Tibial nerve (tissue), 4 donors: ENCODE results near the gene MYO18B. TPM values are rescaled to one million over a fixed set of nuclear protein-coding genes. Genes with fewer than 3 reads are reported as not detected.
"Not testable (repeated sequence)": the region's sequence is repeated elsewhere in the genome, so short reads cannot be mapped to it uniquely, and the experiment has no call there.

ENCODE experiments used
- DNase-seq, 2 donors: peaks; one replicate each; pipeline ENCODE4 v3.0.0-alpha.2; 2019; ENCODE audit warnings: low spot score in 2 of 2
- H3K27ac ChIP-seq, 4 donors: fragments of 200-600 bp; sonication (generic) in 3 of 4; one replicate each; pipeline ENCODE4 v1.5.1; 2017 to 2019; ENCODE audit warnings: mild to moderate bottlenecking in 1 of 4
- H3K27me3 ChIP-seq, 2 donors: fragments of 200-600 bp; sonication (generic) in 1 of 2; one replicate each; pipeline versions ENCODE4 v1.5.1 to v1.6.0; 2017 to 2019
- H3K36me3 ChIP-seq, 3 donors: fragments of 200-600 bp; sonication (generic); one replicate each; pipeline ENCODE4 v1.5.1; 2018 to 2019
- H3K4me1 ChIP-seq, 4 donors: fragments of 200-600 bp; sonication (generic) in 3 of 4; one replicate each; pipeline ENCODE4 v1.5.1; 2017 to 2019
- H3K4me3 ChIP-seq, 4 donors: fragments of 200-600 bp; sonication (generic) in 3 of 4; one replicate each; pipeline ENCODE4 v1.5.1; 2017 to 2019; ENCODE audit warnings: mild to moderate bottlenecking in 1 of 4, moderate library complexity in 1 of 4
- H3K9me3 ChIP-seq, 4 donors: fragments of 200-600 bp; sonication (generic) in 3 of 4; one replicate each; pipeline ENCODE4 v1.5.1; 2017 to 2019
- EP300 ChIP-seq, 2 donors: sonication (generic); formaldehyde crosslinking; IDR thresholded peaks; one replicate each; pipeline ENCODE4 v1.6.1; 2017; ENCODE audit warnings: antibody characterized with exemption in 2 of 2, mild to moderate bottlenecking in 1 of 2
- POLR2A ChIP-seq, 2 donors: fragments of 450-650 bp; IDR thresholded peaks; one replicate each; pipeline ENCODE4 v1.6.1; 2017; ENCODE audit warnings: antibody characterized with exemption in 2 of 2, mild to moderate bottlenecking in 2 of 2, moderate library complexity in 2 of 2
- WGBS, 2 donors: methylation state at CpG; one replicate each; pipeline ENCODE4 v1.1.5; 2018; 5-methylcytosine and 5-hydroxymethylcytosine counted together
- total RNA-seq, 4 donors: library from RNA; depleted of rRNA; stranded (reverse); fragments of >200 nt; gene quantifications; one replicate each; pipeline ENCODE4 v1.1.0, GENCODE V29; 2016
- TF ChIP-seq, protein P1 (sequence below), 5 experiments: fragments of 200-600 bp in 3 of 5; fragments of 450-650 bp in 2 of 5; sonication (generic) in 3 of 5; IDR thresholded peaks; one replicate each; pipeline ENCODE4 v1.5.1; 2016 to 2019; ENCODE audit warnings: antibody characterized with exemption in 5 of 5, mild to moderate bottlenecking in 3 of 5, moderate library complexity in 2 of 5

MYO18B gene
- total RNA-seq, 4 donors from 2014 or later = under 0.01 TPM; not detected in 2

GRCh38 chr22:25706197-25706596 lies 35.8 kb upstream of the MYO18B start:
- DNase-seq = no peak
- Histone ChIP-seq H3K4me1 (peaks cover 0 to 7% (median 0%) of the 10 kb centered on the region in 4 donors), H3K27ac (no peak overlapping the region), H3K36me3 (peaks cover 0 to 18% (median 0%) of the 10 kb centered on the region in 3 donors), H3K9me3 (no peaks in the 10 kb centered on the region), H3K27me3 (no peaks in the 10 kb centered on the region), H3K4me3 (no peak overlapping the region)
- TF ChIP-seq, protein P1, sequence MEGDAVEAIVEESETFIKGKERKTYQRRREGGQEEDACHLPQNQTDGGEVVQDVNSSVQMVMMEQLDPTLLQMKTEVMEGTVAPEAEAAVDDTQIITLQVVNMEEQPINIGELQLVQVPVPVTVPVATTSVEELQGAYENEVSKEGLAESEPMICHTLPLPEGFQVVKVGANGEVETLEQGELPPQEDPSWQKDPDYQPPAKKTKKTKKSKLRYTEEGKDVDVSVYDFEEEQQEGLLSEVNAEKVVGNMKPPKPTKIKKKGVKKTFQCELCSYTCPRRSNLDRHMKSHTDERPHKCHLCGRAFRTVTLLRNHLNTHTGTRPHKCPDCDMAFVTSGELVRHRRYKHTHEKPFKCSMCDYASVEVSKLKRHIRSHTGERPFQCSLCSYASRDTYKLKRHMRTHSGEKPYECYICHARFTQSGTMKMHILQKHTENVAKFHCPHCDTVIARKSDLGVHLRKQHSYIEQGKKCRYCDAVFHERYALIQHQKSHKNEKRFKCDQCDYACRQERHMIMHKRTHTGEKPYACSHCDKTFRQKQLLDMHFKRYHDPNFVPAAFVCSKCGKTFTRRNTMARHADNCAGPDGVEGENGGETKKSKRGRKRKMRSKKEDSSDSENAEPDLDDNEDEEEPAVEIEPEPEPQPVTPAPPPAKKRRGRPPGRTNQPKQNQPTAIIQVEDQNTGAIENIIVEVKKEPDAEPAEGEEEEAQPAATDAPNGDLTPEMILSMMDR (IDR thresholded peaks at IDR 0.05) = no peak
- no peak for TF ChIP-seq POLR2A (IDR thresholded peaks at IDR 0.05)
- TF ChIP-seq EP300 (IDR thresholded peaks at IDR 0.05) = no peak
- 82 to 89% methylated on average over 5 of the region's 5 CpGs for WGBS, 2 donors

DNA sequence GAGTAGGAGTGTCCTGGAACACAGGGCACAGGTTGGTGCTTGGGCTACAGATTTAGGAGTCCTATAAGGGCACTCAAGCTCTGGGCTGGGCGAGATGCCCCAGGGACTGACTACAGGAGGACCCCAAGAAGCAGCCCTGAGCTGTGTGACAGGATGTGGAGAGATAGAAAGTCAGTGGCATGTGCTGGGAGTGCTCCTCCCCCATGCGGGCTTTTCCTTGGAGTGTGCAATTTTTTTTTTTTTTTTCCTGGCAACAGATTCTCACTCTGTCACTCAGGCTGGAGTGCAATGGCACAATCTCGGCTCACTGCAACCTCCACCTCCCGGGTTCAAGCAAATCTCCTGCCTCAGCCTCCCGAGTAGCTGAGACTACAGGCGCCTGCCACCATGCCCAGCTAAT lies 33.6 kb upstream of the MYO18B start:
- H3K4me1 ChIP-seq, DNase-seq, H3K4me3 ChIP-seq, H3K27me3 ChIP-seq, H3K27ac ChIP-seq, H3K9me3 ChIP-seq: not testable (repeated sequence)
- WGBS, 2 donors = 90 to 95% methylated on average over 6 of the region's 6 CpGs
- peaks cover 0 to 26% (median 0%) of the 10 kb centered on the region in 3 donors for H3K36me3 ChIP-seq

GRCh38 chr22:25709758-25710157 lies 32.2 kb upstream of the MYO18B start:
- no peaks in the 10 kb centered on the region for H3K4me1 ChIP-seq
- 83 to 91% methylated on average over 6 of the region's 6 CpGs for WGBS, 2 donors
- peaks cover 0 to 32% (median 0%) of the 10 kb centered on the region in 3 donors for H3K36me3 ChIP-seq
- no peaks in the 10 kb centered on the region for H3K27me3 ChIP-seq
- no peak overlapping the region for H3K27ac ChIP-seq
- H3K9me3 ChIP-seq = no peaks in the 10 kb centered on the region
- TF ChIP-seq, protein P1 (IDR thresholded peaks at IDR 0.05) = no peak
- no peak for TF ChIP-seq EP300 (IDR thresholded peaks at IDR 0.05)
- TF ChIP-seq POLR2A (IDR thresholded peaks at IDR 0.05) = no peak
- H3K4me3 ChIP-seq = no peak overlapping the region
- no peak for DNase-seq

GRCh38 chr22:25710501-25710900 lies 31.5 kb upstream of the MYO18B start:
- Histone ChIP-seq H3K4me1 (no peaks in the 10 kb centered on the region), H3K4me3 (no peak overlapping the region), H3K9me3 (no peaks in the 10 kb centered on the region), H3K36me3 (peaks cover 0 to 35% (median 0%) of the 10 kb centered on the region in 3 donors), H3K27ac (no peak overlapping the region), H3K27me3 (no peaks in the 10 kb centered on the region)
- TF ChIP-seq, protein P1 (IDR thresholded peaks at IDR 0.05) = no peak
- TF ChIP-seq EP300 (IDR thresholded peaks at IDR 0.05) = no peak
- 80 to 82% methylated on average over 7 of the region's 7 CpGs for WGBS, 2 donors
- DNase-seq = no peak

- no peak for DNase-seq
- H3K27me3 ChIP-seq = no peaks in the 10 kb centered on the region
- no peak for TF ChIP-seq POLR2A (IDR thresholded peaks at IDR 0.05)
- TF ChIP-seq, protein P1 (IDR thresholded peaks at IDR 0.05) = no peak
- TF ChIP-seq EP300 (IDR thresholded peaks at IDR 0.05) = no peak
- H3K4me3 ChIP-seq = no peak overlapping the region
- peaks cover 0 to 30% (median 0%) of the 10 kb centered on the region in 3 donors for H3K36me3 ChIP-seq
- WGBS, 2 donors = 77 to 81% methylated on average over 6 of the region's 6 CpGs
- H3K9me3 ChIP-seq = no peaks in the 10 kb centered on the region
- no peaks in the 10 kb centered on the region for H3K4me1 ChIP-seq
- no peak overlapping the region for H3K27ac ChIP-seq
These were observed 30.5 kb upstream of the MYO18B start for GRCh38 chr22:25711491-25711890.
